HCT116 (cell line): ENCODE data around the gene BCS1L. TPM values are rescaled to one million over a fixed set of nuclear protein-coding genes. Genes with fewer than 3 reads are reported as not detected.

ENCODE experiments used
- ATAC-seq: fragments of 200-7000 bp; cut with Tn5 transposase; 2 replicates; pipeline ENCODE4 v1.9.1; 2020; ENCODE audit warnings: mild to moderate bottlenecking, moderate library complexity
- BruUV-seq: library from RNA; stranded (reverse); fragments of 400-500 nt; replicated peaks from 2 replicates; lab custom pipeline; 2021; lab: Mats Ljungman, UMichigan
- CTCF ChIA-PET: fragments of 300-600 bp; sonication (Branson Sonifier 250); formaldehyde crosslinking; loops from one replicate; lab custom pipeline; 2021; ENCODE audit warnings: antibody characterized with exemption; lab: Charles Lee
- POLR2A ChIA-PET: fragments of 300-600, 350-600 bp; sonication (Branson Sonifier 250); formaldehyde crosslinking; loops from one replicate; lab custom pipeline; 2021; ENCODE audit warnings: antibody characterized with exemption; lab: Charles Lee
- RAD21 ChIA-PET, 2 experiments: fragments of 300-600 bp; sonication (Branson Sonifier 250); formaldehyde crosslinking; loops; one replicate each; lab custom pipeline; 2023; ENCODE audit warnings: low total read pairs in 2 of 2; ENCODE audit not compliant: uncharacterized antibody in 2 of 2, unreplicated experiment in 2 of 2, low non-redundant PET in 1 of 2; lab: Charles Lee
- DNase-seq: peaks from one replicate; pipeline ENCODE4 v3.0.0-alpha.2; 2010; ENCODE audit warnings: low read depth, low spot score
- H2AFZ ChIP-seq: fragments of 200-600 bp; shearing (Covaris generic), sonication (generic); 2 replicates; pipeline ENCODE4 v1.6.1; 2017; ENCODE audit warnings: low read depth, mixed run types, mixed read lengths, antibody characterized with exemption, low read length; ENCODE audit not compliant: poor library complexity, severe bottlenecking
- H3K27ac ChIP-seq: 2 replicates; pipeline ENCODE4 v1.5.1; 2012; ENCODE audit warnings: low read depth, low read length
- H3K27me3 ChIP-seq: fragments of 200-600 bp; sonication (generic); 2 replicates; pipeline ENCODE4 v1.6.1; 2016; ENCODE audit warnings: mixed run types, low read length, mixed read lengths; ENCODE audit not compliant: insufficient read depth
- H3K36me3 ChIP-seq, 2 experiments: fragments of 200-500 bp in 1 of 2; fragments of 200-600 bp in 1 of 2; sonication (Bioruptor generic) in 1 of 2; sonication (generic) in 1 of 2; 2 replicates each; pipeline versions ENCODE4 v1.5.1 to v1.6.1; 2014 to 2016; ENCODE audit warnings: low read length in 2 of 2, inconsistent platforms in 1 of 2, mixed read lengths in 1 of 2, mixed run types in 1 of 2; ENCODE audit not compliant: insufficient read depth in 2 of 2, control insufficient read depth in 1 of 2
- H3K4me1 ChIP-seq, 2 experiments: fragments of 200-600 bp in 1 of 2; sonication (generic) in 1 of 2; 2 replicates each; pipeline versions ENCODE4 v1.5.1 to v1.6.1; 2012 to 2017; ENCODE audit warnings: low read length in 2 of 2, inconsistent platforms in 1 of 2, mild to moderate bottlenecking in 1 of 2, mixed read lengths in 1 of 2, mixed run types in 1 of 2, moderate library complexity in 1 of 2; ENCODE audit not compliant: insufficient read depth in 2 of 2, control insufficient read depth in 1 of 2
- H3K4me2 ChIP-seq: fragments of 200-600 bp; sonication (generic); 2 replicates; pipeline ENCODE4 v1.6.1; 2017; ENCODE audit warnings: mixed run types, low read length, mixed read lengths
- H3K4me3 ChIP-seq, 2 experiments: fragments of 200-600 bp in 1 of 2; sonication (generic) in 1 of 2; replicated peaks in 1 of 2; 2 replicates each; pipeline ENCODE4 v1.5.1; 2011 to 2016; ENCODE audit warnings: low read length in 2 of 2, control low read depth in 1 of 2, low read depth in 1 of 2, mild to moderate bottlenecking in 1 of 2, mixed read lengths in 1 of 2, mixed run types in 1 of 2
- H3K79me2 ChIP-seq: fragments of 200-600 bp; sonication (generic); 2 replicates; pipeline ENCODE4 v1.6.1; 2017; ENCODE audit warnings: mild to moderate bottlenecking, mixed run types, low read length, moderate library complexity, mixed read lengths; ENCODE audit not compliant: insufficient read depth
- H3K9ac ChIP-seq: fragments of 200-600 bp; sonication (generic); 2 replicates; pipeline ENCODE4 v1.6.1; 2016; ENCODE audit warnings: low read length, mixed read lengths
- H3K9me2 ChIP-seq: fragments of 200-600 bp; sonication (generic), shearing (Covaris generic); 2 replicates; pipeline ENCODE4 v1.6.1; 2017; ENCODE audit warnings: mixed run types, mild to moderate bottlenecking, moderate library complexity; ENCODE audit not compliant: insufficient read depth
- H3K9me3 ChIP-seq, 2 experiments: fragments of 200-500 bp in 1 of 2; fragments of 200-600 bp in 1 of 2; sonication (Bioruptor generic) in 1 of 2; sonication (generic) in 1 of 2; 2 replicates each; pipeline ENCODE4 v1.6.1; 2014 to 2017; ENCODE audit warnings: low read length in 2 of 2, mixed read lengths in 2 of 2, inconsistent platforms in 1 of 2, low read depth in 1 of 2, mild to moderate bottlenecking in 1 of 2, mixed run types in 1 of 2, moderate library complexity in 1 of 2; ENCODE audit not compliant: control insufficient read depth in 1 of 2, insufficient read depth in 1 of 2
- H4K20me1 ChIP-seq: fragments of 200-600 bp; sonication (generic), shearing (Covaris generic); 2 replicates; pipeline ENCODE4 v1.6.1; 2017; ENCODE audit warnings: mixed run types, mild to moderate bottlenecking, moderate library complexity; ENCODE audit not compliant: insufficient read depth
- ATF3 ChIP-seq: IDR thresholded peaks from 2 replicates; pipeline ENCODE4 v1.6.1; 2012
- CEBPB ChIP-seq: IDR thresholded peaks from 2 replicates; pipeline ENCODE4 v1.6.1; 2012; ENCODE audit warnings: low read depth
- CTCF ChIP-seq, 3 experiments: fragments of 200-600 bp in 1 of 3; sonication (generic) in 1 of 3; IDR thresholded peaks in 2 of 3; conservative IDR thresholded peaks in 1 of 3; 2 replicates each; pipeline ENCODE4 v1.5.1; 2012 to 2017; ENCODE audit warnings: low read depth in 2 of 3, low read length in 2 of 3, antibody characterized with exemption in 1 of 3, borderline replicate concordance in 1 of 3, control low read depth in 1 of 3, mild to moderate bottlenecking in 1 of 3, mixed read lengths in 1 of 3, mixed run types in 1 of 3, moderate library complexity in 1 of 3; ENCODE audit not compliant: insufficient read depth in 1 of 3
- FOSL1 ChIP-seq: IDR thresholded peaks from 2 replicates; pipeline ENCODE4 v1.6.1; 2012; ENCODE audit warnings: low read depth
- POLR2AphosphoS5 ChIP-seq: IDR thresholded peaks from 2 replicates; pipeline ENCODE4 v1.6.1; 2011; ENCODE audit warnings: mild to moderate bottlenecking, low read depth, low read length, moderate library complexity
- RAD21 ChIP-seq: IDR thresholded peaks from 2 replicates; pipeline ENCODE4 v1.6.1; 2012; ENCODE audit warnings: low read depth, mild to moderate bottlenecking
- REST ChIP-seq: IDR thresholded peaks from 2 replicates; pipeline ENCODE4 v1.6.1; 2012; ENCODE audit warnings: low read depth
- SIN3A ChIP-seq: IDR thresholded peaks from 2 replicates; pipeline ENCODE4 v1.6.1; 2012; ENCODE audit warnings: low read depth
- SRF ChIP-seq: IDR thresholded peaks from 2 replicates; pipeline ENCODE4 v1.6.1; 2012; ENCODE audit warnings: low read depth
- YY1 ChIP-seq: IDR thresholded peaks from 2 replicates; pipeline ENCODE4 v1.6.1; 2011; ENCODE audit warnings: low read length, low read depth, moderate library complexity, mild to moderate bottlenecking; ENCODE audit not compliant: insufficient replicate concordance; ENCODE audit errors: extremely low read depth
- intact Hi-C: fragments of 100-400 bp; cut with micrococcal nuclease; formaldehyde crosslinking; loops from 2 replicates; pipeline ENCODE4 v1.10.0; 2022
- total RNA-seq: library from RNA; stranded (reverse); gene quantifications from one replicate; pipeline ENCODE4 v1.2.1, GENCODE V29; 2021; ENCODE audit not compliant: unreplicated experiment
- TF ChIP-seq, protein P1 (sequence below): IDR thresholded peaks from 2 replicates; pipeline ENCODE4 v1.6.1; 2011; ENCODE audit warnings: mild to moderate bottlenecking, low read length, moderate library complexity; ENCODE audit not compliant: insufficient replicate concordance; ENCODE audit errors: extremely low read depth

BCS1L gene
- total RNA-seq, 1 experiment from 2014 or later: 57.4 TPM

GRCh38 chr2:218642121-218642656 lies 17.3 kb upstream of the BCS1L start:
- ChIA-PET RAD21 (no interaction called here), POLR2A (no interaction called here), CTCF (no interaction called here)
- H4K20me1 ChIP-seq: no peaks in the 10 kb centered on the region
- H3K9me2 ChIP-seq: no peaks in the 10 kb centered on the region
- peaks cover 46 to 57% of the 10 kb centered on the region in 2 experiments for H3K36me3 ChIP-seq
- DNase-seq: no peak
- BruUV-seq: no TSS peak
- no peak overlapping the region for H2AFZ ChIP-seq
- no peak overlapping the region for H3K9ac ChIP-seq
- TF ChIP-seq CTCF (IDR thresholded peaks at IDR 0.05 in 2 of 3, conservative IDR thresholded peaks at IDR 0.05 in 1 of 3; ENCODE audit: borderline replicate concordance in 1 of 3, insufficient read depth in 1 of 3, low read depth in 2 of 3, low read length in 2 of 3): no peak
- H3K27me3 ChIP-seq: no peaks in the 10 kb centered on the region
- H3K4me3 ChIP-seq: no peak overlapping the region
- intact Hi-C loops: no loop called here
- peaks cover 9% of the 10 kb centered on the region; the same call in 1 of the 2 replicates for H3K79me2 ChIP-seq
- H3K4me1 ChIP-seq: no peaks in the 10 kb centered on the region
- H3K4me2 ChIP-seq: no peak overlapping the region
- H3K9me3 ChIP-seq: no peaks in the 10 kb centered on the region
- no peak overlapping the region for H3K27ac ChIP-seq
- no peak; the same call in 1 of the 2 replicates for ATAC-seq

DNA sequence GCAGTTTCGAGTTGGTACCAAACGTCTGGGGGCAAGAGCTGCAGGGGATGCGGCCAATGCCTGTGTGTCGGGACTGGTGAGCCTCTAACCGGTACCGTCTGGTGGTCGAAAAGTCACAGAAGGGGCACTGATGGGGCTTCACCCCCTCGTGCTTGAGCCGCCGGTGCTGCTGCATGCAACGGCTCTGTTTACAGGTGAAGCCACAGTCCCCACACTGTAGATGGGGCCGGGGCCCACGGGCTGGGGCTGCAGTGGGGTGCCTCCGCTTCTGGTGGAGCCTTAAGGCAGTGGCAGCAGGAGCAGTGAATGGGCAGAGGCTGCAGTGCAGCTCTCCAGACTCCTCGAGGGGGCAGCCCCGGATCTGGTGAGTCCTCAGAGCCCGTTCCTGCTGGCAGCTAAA lies 16.7 kb upstream of the BCS1L start:
- POLR2A ChIA-PET: no interaction called here
- intact Hi-C loops: no loop called here
- CTCF ChIA-PET: no interaction called here
- H3K9ac ChIP-seq: no peak overlapping the region
- H3K79me2 ChIP-seq: peaks cover 15% of the 10 kb centered on the region; the same call in 1 of the 2 replicates
- H3K4me2 ChIP-seq: no peak overlapping the region
- H3K4me1 ChIP-seq: no peaks in the 10 kb centered on the region
- H4K20me1 ChIP-seq: no peaks in the 10 kb centered on the region
- peaks cover 45 to 57% of the 10 kb centered on the region in 2 experiments for H3K36me3 ChIP-seq
- H3K9me3 ChIP-seq: no peaks in the 10 kb centered on the region
- H2AFZ ChIP-seq: no peak overlapping the region
- H3K9me2 ChIP-seq: no peaks in the 10 kb centered on the region
- RAD21 ChIA-PET: no interaction called here
- no peak overlapping the region for H3K27ac ChIP-seq
- BruUV-seq: no TSS peak
- ATAC-seq (no peak), DNase-seq (no peak)
- no peaks in the 10 kb centered on the region for H3K27me3 ChIP-seq
- no peak overlapping the region for H3K4me3 ChIP-seq
- TF ChIP-seq REST (no peak), FOSL1 (no peak), CEBPB (no peak), RAD21 (no peak), SIN3A (no peak), SRF (no peak), ATF3 (no peak), YY1 (no peak), POLR2AphosphoS5 (no peak)
- TF ChIP-seq, protein P1, sequence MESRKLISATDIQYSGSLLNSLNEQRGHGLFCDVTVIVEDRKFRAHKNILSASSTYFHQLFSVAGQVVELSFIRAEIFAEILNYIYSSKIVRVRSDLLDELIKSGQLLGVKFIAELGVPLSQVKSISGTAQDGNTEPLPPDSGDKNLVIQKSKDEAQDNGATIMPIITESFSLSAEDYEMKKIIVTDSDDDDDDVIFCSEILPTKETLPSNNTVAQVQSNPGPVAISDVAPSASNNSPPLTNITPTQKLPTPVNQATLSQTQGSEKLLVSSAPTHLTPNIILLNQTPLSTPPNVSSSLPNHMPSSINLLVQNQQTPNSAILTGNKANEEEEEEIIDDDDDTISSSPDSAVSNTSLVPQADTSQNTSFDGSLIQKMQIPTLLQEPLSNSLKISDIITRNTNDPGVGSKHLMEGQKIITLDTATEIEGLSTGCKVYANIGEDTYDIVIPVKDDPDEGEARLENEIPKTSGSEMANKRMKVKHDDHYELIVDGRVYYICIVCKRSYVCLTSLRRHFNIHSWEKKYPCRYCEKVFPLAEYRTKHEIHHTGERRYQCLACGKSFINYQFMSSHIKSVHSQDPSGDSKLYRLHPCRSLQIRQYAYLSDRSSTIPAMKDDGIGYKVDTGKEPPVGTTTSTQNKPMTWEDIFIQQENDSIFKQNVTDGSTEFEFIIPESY: no peak
